Ureter (tissue), 1 donor: ENCODE results near the gene TNFAIP1. TPM values are rescaled to one million over a fixed set of nuclear protein-coding genes. Genes with fewer than 3 reads are reported as not detected.
A peak's percentile ranks its signal among the peaks of the same experiment; 100 is the strongest.

ENCODE experiments used
- DNase-seq: peaks from one replicate; pipeline ENCODE4 v3.0.0-alpha.2; 2020; ENCODE audit warnings: low spot score
- total RNA-seq: library from RNA; stranded (reverse); gene quantifications from one replicate; pipeline ENCODE4 v1.2.4, GENCODE V29; 2023
- donor health status: DM: yes; HTN: yes; CAD: no.

TNFAIP1 gene
- total RNA-seq, 1 donor from 2014 or later = 55.1 TPM

DNA sequence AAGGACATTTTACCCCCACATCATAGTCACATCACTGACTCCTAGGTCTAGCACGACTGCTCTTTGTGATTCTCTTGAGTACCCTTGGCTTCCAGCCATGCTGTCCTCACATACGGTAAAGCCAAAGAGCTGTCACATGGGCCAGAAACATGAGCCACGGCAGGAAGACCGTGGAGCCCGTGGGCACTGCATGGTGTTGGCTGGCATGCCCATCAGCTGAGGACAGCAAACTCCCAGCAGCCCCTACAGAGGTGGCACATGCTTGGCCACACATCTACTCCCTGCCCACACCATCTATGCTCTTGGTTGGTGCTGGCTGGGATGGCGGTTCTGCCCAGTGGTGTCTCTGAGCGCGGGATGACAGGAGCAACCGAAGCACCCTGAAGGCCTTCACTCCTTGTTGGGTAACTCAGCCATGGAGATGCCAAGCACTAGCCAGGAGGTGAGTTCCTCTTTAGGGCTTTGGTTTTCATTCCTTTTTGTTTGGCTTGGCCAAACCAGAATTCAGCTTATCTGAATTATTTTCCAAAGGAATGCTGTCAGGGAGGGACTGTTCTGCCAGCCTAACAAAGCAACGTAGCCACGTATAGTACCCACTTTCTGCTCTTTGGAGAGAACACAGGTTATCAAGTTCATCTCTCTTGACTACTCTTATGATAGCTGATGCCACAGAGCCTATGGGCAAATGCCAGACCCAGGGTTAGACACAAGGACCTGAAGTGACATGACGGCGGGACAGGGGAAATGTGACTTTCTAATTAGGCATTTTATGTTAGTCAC, 10.0 kb downstream of the TNFAIP1 start:
- no peak for DNase-seq

- DNase-seq = no peak
Measured at GRCh38 chr17:28346199-28346580, 10.6 kb downstream of the TNFAIP1 start.

- DNase-seq = no peak
Measured at GRCh38 chr17:28346746-28347246, 11.2 kb downstream of the TNFAIP1 start.

DNA sequence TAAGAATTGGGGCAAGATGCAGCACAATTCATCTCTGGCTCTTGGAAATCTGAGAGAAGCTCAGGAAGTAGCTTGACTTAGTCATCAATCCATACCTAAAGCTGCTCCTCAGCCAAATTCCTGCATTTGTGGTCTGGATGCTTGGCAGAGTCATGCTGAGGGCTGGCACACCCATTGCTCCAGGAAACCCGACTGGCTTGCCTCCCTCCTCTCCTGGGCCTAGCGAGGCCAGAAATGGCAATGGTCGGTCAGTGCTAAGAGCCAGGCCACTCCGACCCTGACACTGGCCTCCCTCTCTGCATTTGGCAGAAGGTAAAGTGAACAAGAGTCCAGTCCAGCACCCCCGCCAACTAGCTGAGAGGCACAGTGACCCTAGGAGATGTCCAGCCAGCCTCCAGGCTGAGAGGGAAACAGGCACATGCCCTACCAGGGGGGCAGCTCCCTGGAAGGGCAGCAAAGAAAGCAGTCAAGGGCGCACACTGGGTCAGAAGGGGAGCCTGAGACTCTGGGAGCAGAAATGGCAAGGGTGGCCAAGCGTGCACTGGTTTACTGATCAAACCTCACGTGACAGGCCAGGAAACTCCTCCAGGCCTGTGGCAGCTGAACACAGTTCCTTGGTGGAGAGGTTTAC, 11.8 kb downstream of the TNFAIP1 start:
- DNase-seq = no peak

- DNase-seq = no peak
Measured at GRCh38 chr17:28348979-28349378, 13.4 kb downstream of the TNFAIP1 start.

- DNase-seq = no peak
Measured at GRCh38 chr17:28350271-28350670, 14.7 kb downstream of the TNFAIP1 start.

DNA sequence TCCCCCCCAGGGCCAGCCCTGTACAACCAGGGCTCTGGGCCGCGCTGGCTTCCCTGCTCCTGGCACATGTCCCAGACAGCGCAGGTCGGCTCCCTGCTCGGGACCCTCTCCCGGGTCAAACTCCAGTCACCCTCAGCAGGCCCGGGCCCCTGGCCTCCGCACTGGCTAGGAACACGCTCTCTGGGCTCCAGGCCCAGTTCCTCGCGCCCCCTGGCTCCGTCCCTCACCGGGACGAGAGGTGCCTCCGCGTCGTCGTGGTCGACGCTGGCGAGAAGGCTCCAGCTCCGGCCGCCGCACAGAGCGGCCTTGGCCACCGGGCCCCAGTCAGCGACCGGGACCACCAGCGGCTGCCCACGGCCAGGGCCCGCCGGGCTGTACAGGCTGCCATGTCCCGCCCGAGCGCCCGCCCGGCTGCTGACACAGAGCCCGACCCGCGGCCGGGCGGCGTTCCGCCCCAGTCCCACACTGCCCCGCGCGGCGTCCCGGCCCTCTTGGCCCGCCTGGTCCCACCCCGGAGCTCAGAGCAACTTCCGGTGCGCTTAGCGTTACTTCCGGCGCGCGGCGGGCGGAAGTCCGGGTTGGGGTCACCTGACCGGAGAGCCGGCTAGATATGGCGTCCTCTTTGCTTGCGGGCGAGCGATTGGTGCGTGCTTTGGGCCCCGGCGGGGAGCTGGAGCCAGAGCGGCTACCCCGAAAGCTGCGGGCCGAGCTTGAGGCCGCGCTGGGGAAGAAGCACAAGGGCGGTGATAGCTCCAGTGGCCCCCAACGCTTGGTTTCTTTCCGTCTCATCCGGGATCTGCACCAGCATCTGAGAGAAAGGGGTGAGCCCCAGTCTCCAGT, 21.7 kb downstream of the TNFAIP1 start, which contains the start of gene POLDIP2:
Gene POLDIP2 (minus strand): TSS at position 467 of the 840 bp plus-strand sequence. CDS start 79 bp downstream, at position 388.
- peak; percentile 97 for DNase-seq

- no peak for DNase-seq
Measured at GRCh38 chr17:28357901-28358197, 22.3 kb downstream of the TNFAIP1 start.

DNA sequence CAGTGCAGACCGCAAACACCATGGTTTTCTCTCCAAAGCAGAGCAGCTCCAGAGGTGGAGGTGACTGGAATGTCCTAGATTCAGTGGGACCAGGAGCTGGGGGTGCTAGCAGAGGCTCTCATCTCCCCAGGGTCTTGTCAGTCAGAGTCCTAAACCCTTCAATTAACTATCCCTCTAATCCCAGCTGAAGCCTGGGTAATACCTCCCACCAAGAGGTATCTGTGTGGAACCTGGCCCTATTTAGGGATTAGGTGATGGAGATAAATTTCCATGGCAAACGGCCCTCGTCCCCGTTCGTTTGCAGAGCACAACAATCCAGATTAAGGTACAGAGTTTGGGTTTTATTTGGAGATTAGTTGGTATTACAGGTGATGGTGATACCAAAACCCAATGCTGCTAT, 27.6 kb downstream of the TNFAIP1 start:
- DNase-seq = no peak

- DNase-seq = no peak
Measured at GRCh38 chr17:28363776-28364650, 28.5 kb downstream of the TNFAIP1 start.

- DNase-seq = no peak
Measured at GRCh38 chr17:28364665-28365363, 29.3 kb downstream of the TNFAIP1 start, which contains the start of gene SEBOX. Gene SEBOX, minus strand, starts transcription at chr17:28365199. Its CDS starts 48 bp downstream, at chr17:28365151.

- no peak for DNase-seq
Measured at GRCh38 chr17:28365487-28365886, 29.9 kb downstream of the TNFAIP1 start.

- no peak for DNase-seq
Measured at GRCh38 chr17:28366605-28367004, 31.0 kb downstream of the TNFAIP1 start.

- no peak for DNase-seq
Measured at GRCh38 chr17:28367641-28368305, 32.2 kb downstream of the TNFAIP1 start.

- DNase-seq = no peak
Measured at GRCh38 chr17:28368306-28368831, 32.8 kb downstream of the TNFAIP1 start.

- no peak for DNase-seq
Measured at GRCh38 chr17:28368915-28369683, 33.5 kb downstream of the TNFAIP1 start.

- no peak for DNase-seq
Measured at GRCh38 chr17:28369684-28370034, 34.1 kb downstream of the TNFAIP1 start.

DNA sequence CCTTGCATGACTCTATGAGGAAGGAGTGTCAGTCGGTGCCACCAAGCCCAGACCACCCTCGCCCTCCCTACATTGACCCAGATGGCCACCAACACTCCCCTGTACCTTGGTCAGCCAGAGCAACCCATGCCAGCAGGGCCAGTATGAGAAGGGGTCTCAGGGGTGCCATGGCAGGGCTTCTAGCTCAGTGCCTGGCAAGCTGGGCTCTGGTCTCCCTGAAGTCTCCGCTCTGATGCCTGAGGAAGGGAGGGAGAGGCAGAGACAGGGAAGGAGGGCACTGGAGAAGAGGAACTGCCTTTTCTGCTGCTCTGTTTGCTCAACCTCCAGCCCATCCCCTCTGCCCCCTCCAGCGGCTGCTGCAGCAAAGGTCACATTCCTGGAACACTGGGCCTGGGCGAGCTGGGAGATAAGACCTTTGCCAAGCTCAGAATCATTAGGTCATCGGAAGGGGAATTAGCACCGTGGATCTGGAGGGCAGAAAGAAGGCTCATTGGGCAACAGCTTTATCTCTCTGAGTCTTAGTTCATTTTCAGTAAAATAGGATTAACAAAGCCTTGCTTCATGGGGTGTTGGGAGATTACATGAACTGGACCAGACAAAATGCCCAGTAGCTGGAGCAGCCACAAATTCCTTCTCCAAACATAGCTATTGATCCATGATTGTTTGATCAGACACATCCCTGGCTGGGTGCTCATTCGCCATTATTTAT, 34.6 kb downstream of the TNFAIP1 start, which contains the start of gene VTN:
Gene VTN (minus strand): TSS at position 273 of the 709 bp plus-strand sequence. CDS start 104 bp downstream, at position 169.
- no peak for DNase-seq
